ENCODE data around the gene VSIG8. TPM values are rescaled to one million over a fixed set of nuclear protein-coding genes. Genes with fewer than 3 reads are reported as not detected.

VSIG8 gene
- total RNA-seq, 1 donor from 2014 or later = not detected

DNA sequence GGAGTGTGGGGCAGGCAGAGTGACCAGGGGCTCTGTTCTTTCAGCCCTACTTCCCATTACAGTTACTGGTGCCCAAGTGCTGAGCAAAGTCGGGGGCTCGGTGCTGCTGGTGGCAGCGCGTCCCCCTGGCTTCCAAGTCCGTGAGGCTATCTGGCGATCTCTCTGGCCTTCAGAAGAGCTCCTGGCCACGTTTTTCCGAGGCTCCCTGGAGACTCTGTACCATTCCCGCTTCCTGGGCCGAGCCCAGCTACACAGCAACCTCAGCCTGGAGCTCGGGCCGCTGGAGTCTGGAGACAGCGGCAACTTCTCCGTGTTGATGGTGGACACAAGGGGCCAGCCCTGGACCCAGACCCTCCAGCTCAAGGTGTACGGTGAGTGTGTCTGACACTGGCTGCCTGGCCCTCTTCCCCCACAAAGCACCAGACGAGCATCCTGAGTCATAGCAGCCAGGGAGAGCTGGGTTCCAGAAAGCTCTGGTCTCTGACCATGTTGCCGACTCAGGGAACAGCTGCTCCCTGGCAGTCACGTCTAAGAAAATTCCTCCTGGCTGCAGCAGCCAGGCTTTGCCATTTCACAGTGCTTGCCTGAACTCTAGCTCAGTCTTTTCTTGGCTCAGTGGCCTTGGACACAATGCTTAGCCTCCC lies 32.5 kb downstream of the VSIG8 start:
- DNase-seq (ENCODE audit: low spot score) = no peak

DNA sequence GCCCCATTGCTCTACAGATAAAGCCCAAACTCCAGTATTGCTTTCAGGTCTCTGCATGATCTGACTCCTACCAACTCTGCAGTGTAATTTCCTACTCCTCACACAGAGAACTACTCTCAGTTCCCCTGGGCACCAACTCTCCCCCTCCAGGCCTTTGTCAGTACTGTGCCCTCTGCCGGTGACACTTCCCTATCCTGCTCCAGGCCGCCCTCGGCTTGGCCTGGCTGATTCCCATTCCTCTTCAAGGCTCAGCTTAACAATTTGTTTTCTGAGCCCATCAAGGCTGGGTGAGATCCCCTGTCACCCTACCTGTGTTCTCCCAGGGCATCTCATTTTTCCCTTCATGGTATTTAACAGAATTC lies 33.2 kb downstream of the VSIG8 start:
- no peak for DNase-seq (ENCODE audit: low spot score)

- DNase-seq (ENCODE audit: low spot score) = no peak
These were observed 33.7 kb downstream of the VSIG8 start for GRCh38 chr1:159828581-159829272.

DNA sequence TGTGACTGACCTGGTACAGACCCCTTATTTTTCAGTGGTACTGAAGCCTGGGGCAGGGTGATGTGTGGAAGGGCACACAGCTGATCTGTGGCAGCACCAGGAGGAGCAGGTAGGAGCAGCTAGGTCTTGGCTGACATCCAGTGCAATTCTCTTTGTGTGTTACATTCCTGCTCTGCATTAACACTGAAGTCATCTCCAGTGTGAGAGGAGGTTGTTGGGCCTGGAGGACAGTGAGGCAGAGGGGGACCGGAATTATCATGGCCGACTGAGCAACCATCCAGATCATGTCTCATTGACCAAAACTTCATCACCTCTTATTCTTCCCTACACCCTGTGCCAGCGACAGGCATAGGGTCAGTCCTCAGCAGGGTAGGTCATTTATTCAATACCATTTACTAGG lies 34.3 kb downstream of the VSIG8 start:
- DNase-seq (ENCODE audit: low spot score) = no peak

DNA sequence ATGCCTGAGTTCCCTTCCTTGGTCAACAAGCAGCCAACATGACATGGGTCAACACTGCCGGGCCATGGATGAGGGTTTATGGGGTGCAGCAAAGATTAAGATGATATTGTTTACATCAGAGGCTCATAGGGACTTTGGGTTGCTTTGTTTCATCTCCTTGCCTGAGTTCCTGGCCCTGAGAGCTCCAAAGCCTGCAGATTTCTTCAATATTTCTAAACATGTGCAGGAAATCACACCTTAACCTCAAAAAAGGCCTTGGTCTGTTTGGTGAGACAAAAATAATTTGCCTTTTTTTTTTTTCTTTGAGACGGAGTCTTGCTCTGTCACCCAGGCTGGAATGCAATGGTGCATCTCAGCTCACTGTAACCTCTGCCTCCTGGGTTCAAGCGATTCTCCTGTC lies 34.9 kb downstream of the VSIG8 start:
- no peak for DNase-seq (ENCODE audit: low spot score)

DNA sequence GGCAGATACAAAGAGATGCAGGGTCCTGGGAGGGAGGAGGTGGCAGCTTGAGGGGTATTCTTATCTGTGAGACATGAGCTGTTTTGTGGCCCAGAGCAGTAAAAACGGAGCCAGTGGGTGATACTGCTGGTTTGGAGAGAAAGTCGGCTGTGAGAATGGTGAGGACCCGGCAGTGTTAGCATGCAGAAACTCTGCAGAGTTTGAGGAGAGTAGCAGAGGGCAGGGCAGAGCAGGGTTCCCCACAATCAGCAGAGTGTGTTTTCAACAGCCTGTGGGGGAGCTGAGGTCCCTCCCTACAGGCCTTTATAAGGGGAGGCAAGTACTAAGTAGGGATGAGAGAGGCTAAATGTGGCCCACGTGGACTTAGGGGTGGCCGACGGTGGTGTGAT lies 35.4 kb downstream of the VSIG8 start:
- DNase-seq (ENCODE audit: low spot score) = no peak

DNA sequence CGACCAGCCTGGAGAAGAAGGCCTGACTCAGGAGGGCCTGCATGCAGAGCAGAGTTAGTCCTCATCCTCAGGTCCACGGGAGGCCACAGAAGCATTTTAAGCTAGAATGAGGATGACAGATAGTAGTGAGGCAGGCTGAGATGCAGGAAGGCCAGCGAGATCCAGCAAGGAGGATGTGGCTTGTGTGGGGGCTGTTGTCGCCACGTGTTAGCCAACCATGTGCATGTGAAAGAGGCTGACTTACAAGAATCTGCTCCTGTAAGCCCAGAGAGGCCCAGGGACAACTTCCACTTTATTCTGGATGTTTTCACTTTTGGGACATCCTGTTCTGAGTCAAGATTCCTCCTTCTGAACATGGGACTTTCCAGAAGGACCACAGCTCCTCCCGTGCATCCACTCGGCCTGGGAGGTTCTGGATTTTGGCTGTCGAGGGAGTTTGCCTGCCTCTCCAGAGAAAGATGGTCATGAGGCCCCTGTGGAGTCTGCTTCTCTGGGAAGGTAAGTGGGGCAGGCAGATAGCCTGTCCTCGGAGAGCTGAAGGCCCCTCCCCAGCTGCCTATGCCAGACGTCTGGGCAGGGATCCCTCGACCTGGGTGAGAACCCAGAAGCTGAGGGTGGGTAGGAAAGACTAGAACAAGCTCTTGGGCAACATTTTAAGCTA lies 35.9 kb downstream of the VSIG8 start, which contains the start of gene SLAMF8:
SLAMF8 (plus strand) TSS at position 433 of the 661 bp plus-strand sequence; CDS start at position 459, 26 bp downstream.
- DNase-seq (ENCODE audit: low spot score) = peak; percentile 56

- no peak for DNase-seq (ENCODE audit: low spot score)
These were observed 36.9 kb downstream of the VSIG8 start for GRCh38 chr1:159825564-159825963.

DNA sequence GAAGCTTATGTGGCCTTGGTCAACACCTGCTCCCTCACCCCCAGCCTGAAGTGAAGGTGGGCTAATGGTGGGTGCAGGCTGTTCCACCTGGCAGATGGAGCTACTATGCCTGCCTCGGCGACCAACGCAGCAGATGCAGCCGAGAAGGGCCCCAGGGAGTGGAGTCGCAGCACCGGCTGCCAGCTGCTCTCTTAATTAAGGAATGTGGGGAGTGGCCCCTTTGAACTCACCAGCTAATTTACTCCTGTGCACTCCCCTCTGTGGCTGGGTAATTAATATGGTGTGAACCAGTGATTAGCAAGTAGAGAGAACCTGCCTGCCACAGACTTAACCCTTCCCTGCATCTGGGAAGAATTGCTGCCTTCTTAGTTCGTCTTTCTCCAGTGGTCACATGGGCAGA lies 39.1 kb downstream of the VSIG8 start:
- no peak for DNase-seq (ENCODE audit: low spot score)

DNA sequence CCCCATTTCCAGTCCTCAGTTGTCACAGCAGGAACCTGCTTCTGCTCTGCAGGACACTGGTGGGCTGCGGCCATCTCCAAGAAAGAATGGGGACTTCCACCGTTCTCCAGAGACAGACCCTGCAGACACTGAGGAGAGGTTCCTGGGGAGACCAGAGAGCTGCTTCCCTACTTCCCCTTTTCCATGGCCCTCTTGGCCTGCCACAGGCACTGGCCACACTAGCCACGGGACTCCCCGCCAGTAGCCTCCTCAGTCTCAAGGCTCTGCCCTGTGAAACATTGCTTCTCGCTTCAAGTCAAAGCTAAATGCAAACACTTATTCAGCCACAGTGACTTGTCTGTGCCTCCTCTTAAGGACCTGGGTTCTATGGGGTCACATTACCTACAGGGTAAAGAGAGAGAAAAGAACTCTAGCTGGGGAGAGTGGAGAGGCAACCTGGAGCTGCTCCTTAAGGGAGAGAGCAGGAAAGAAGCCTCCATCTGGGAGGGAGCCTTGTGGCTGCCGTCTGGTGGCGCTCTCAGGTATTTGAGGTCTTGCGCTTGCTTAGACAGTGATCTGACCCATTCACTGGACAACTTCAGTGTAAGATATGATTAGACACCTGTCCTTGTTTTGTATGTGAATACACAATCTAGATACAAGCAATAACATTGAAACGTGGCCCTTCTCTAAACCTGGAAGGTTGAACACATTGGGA lies 41.1 kb downstream of the VSIG8 start:
- DNase-seq (ENCODE audit: low spot score) = no peak

DNA sequence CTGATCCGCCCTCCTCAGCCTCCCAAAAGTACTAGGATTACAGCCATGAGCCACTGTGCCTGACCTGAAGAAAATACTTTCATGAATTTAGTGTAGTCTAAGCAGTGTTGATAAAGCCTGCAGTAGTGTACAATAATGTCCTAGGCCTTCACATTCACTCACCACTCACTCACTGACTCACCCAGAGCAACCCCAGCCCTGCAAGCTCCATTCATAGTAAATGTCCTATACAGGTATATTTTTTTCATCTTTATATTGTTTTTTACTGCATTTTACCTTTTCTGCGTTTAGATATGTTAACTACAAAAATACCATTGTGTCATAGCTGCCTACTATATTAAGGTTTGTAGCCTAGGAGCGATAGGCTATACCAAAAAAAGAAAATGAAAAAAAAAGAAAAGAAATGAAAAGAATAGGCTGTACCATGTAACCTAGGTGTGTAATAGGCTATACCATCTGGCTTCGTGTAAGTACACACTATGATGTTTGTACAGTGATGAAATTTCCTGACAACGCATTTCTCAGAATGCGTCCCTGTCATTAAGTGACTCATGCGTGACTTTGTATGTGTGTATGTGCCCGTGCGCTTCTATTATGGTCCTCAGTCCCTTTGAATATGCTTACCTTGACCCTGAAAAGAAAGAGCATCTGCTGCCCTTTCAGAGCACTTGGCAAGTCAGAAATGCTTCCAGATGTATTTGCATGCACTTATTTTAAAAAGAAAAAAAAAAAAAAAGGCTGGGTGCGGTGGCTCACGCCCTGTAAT lies 45.0 kb downstream of the VSIG8 start:
- DNase-seq (ENCODE audit: low spot score) = no peak

GRCh38 chr1:159815926-159816325 lies 46.5 kb downstream of the VSIG8 start:
- no peak for DNase-seq (ENCODE audit: low spot score)

- no peak for DNase-seq (ENCODE audit: low spot score)
These were observed 57.5 kb downstream of the VSIG8 start for GRCh38 chr1:159804924-159805323.

Other genes starting within 250 kb of the VSIG8 start
- 1.1 TPM for gene CRP, start 148.1 kb downstream of the VSIG8 start, total RNA-seq
- gene DUSP23, start 81.7 kb downstream of the VSIG8 start, total RNA-seq = 47.5 TPM
- gene FCRL6, start 60.3 kb downstream of the VSIG8 start, total RNA-seq = 0.49 TPM
- gene SLAMF8, start 35.8 kb downstream of the VSIG8 start, total RNA-seq = 3.6 TPM
- 1.6 TPM for gene CFAP45, start 37.5 kb upstream of the VSIG8 start, total RNA-seq
- gene TAGLN2, start 62.9 kb upstream of the VSIG8 start, total RNA-seq = 322 TPM
- 13.8 TPM for gene IGSF9, start 83.0 kb upstream of the VSIG8 start, total RNA-seq
- gene SLAMF9, start 91.6 kb upstream of the VSIG8 start, total RNA-seq = not detected
- gene PIGM, start 169.3 kb upstream of the VSIG8 start, total RNA-seq = 11.1 TPM
- gene KCNJ10, start 207.5 kb upstream of the VSIG8 start, total RNA-seq = not detected
- not detected for gene KCNJ9, start 218.9 kb upstream of the VSIG8 start, total RNA-seq
- gene IGSF8, start 236.0 kb upstream of the VSIG8 start, total RNA-seq = 22.4 TPM